Gastroesophageal sphincter (tissue), 3 donors: ENCODE data around the gene VASN.

Experiments used
- EP300 ChIP-seq: sonication (generic); formaldehyde crosslinking; IDR thresholded peaks from one replicate; pipeline ENCODE4 v1.6.1; 2017; ENCODE audit warnings: antibody characterized with exemption, mild to moderate bottlenecking
- POLR2AphosphoS5 ChIP-seq: sonication (generic); formaldehyde crosslinking; IDR thresholded peaks from one replicate; pipeline ENCODE4 v1.6.1; 2017; ENCODE audit warnings: antibody characterized with exemption
- TF ChIP-seq, protein P1 (sequence below), 4 experiments: fragments of 200-600 bp in 2 of 4; fragments of 450-650 bp in 2 of 4; sonication (generic) in 1 of 4; IDR thresholded peaks; one replicate each; pipeline ENCODE4 v1.5.1; 2017 to 2019; ENCODE audit warnings: antibody characterized with exemption in 4 of 4, mild to moderate bottlenecking in 2 of 4, moderate library complexity in 2 of 4

GRCh38 chr16:4390266-4391260 lies 18.9 kb downstream of the VASN start:
- TF ChIP-seq POLR2AphosphoS5 (no peak), EP300 (no peak)
- TF ChIP-seq, protein P1, sequence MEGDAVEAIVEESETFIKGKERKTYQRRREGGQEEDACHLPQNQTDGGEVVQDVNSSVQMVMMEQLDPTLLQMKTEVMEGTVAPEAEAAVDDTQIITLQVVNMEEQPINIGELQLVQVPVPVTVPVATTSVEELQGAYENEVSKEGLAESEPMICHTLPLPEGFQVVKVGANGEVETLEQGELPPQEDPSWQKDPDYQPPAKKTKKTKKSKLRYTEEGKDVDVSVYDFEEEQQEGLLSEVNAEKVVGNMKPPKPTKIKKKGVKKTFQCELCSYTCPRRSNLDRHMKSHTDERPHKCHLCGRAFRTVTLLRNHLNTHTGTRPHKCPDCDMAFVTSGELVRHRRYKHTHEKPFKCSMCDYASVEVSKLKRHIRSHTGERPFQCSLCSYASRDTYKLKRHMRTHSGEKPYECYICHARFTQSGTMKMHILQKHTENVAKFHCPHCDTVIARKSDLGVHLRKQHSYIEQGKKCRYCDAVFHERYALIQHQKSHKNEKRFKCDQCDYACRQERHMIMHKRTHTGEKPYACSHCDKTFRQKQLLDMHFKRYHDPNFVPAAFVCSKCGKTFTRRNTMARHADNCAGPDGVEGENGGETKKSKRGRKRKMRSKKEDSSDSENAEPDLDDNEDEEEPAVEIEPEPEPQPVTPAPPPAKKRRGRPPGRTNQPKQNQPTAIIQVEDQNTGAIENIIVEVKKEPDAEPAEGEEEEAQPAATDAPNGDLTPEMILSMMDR (IDR thresholded peaks at IDR 0.05), result no peak
